Suprapubic skin (tissue), 4 donors: ENCODE data around the gene RGS12. TPM values are rescaled to one million over a fixed set of nuclear protein-coding genes. Genes with fewer than 3 reads are reported as not detected.

Experiments
- DNase-seq, 2 donors: peaks; one replicate each; pipeline ENCODE4 v3.0.0-alpha.2; 2019; ENCODE audit warnings: low spot score in 2 of 2
- H3K27ac ChIP-seq: fragments of 200-600 bp; sonication (generic); one replicate; pipeline ENCODE4 v1.5.1; 2019
- H3K27me3 ChIP-seq: fragments of 200-600 bp; sonication (generic); one replicate; pipeline ENCODE4 v1.5.1; 2019
- H3K36me3 ChIP-seq: fragments of 200-600 bp; sonication (generic); one replicate; pipeline ENCODE4 v1.5.1; 2019
- H3K4me1 ChIP-seq: fragments of 200-600 bp; sonication (generic); one replicate; pipeline ENCODE4 v1.5.1; 2019
- H3K4me3 ChIP-seq: fragments of 200-600 bp; sonication (generic); one replicate; pipeline ENCODE4 v1.5.1; 2019; ENCODE audit warnings: mild to moderate bottlenecking
- H3K9me3 ChIP-seq: fragments of 200-600 bp; sonication (generic); one replicate; pipeline ENCODE4 v1.5.1; 2019
- CTCF ChIP-seq, 2 donors: fragments of 200-600 bp in 1 of 2; fragments of 450-650 bp in 1 of 2; sonication (generic) in 1 of 2; IDR thresholded peaks; one replicate each; pipeline ENCODE4 v1.5.1; 2016 to 2019; ENCODE audit warnings: antibody characterized with exemption in 2 of 2, mild to moderate bottlenecking in 1 of 2, moderate library complexity in 1 of 2
- EP300 ChIP-seq: sonication (generic); formaldehyde crosslinking; IDR thresholded peaks from one replicate; pipeline ENCODE4 v1.6.1; 2017; ENCODE audit warnings: antibody characterized with exemption
- POLR2A ChIP-seq, 2 donors: fragments of 450-650 bp; IDR thresholded peaks; one replicate each; pipeline ENCODE4 v1.6.1; 2017; ENCODE audit warnings: antibody characterized with exemption in 2 of 2, mild to moderate bottlenecking in 2 of 2, moderate library complexity in 2 of 2
- POLR2AphosphoS5 ChIP-seq, 3 donors: sonication (generic); formaldehyde crosslinking; IDR thresholded peaks; one replicate each; pipeline ENCODE4 v1.6.1; 2017; ENCODE audit warnings: antibody characterized with exemption in 3 of 3
- WGBS: methylation state at CpG from one replicate; pipeline ENCODE4 v1.1.5; 2018; 5-methylcytosine and 5-hydroxymethylcytosine counted together
- total RNA-seq, 4 donors: library from RNA; depleted of rRNA; stranded (reverse); fragments of >200 nt; gene quantifications; one replicate each; pipeline ENCODE4 v1.1.0, GENCODE V29; 2016

RGS12 gene
- total RNA-seq, 4 donors from 2014 or later: 65.8 to 246 (median 118) TPM

GRCh38 chr4:3245676-3246075 is 47.1 kb upstream of the RGS12 start:
- H3K9me3 ChIP-seq: no peaks in the 10 kb centered on the region
- H3K27me3 ChIP-seq: no peaks in the 10 kb centered on the region
- DNase-seq: no peak
- WGBS: 83% methylated on average over 1 of the region's 6 CpGs
- no peak for TF ChIP-seq POLR2AphosphoS5 (IDR thresholded peaks at IDR 0.05)
- no peak for TF ChIP-seq EP300
- H3K27ac ChIP-seq: no peak overlapping the region
- no peaks in the 10 kb centered on the region for H3K4me1 ChIP-seq
- H3K36me3 ChIP-seq: peaks cover 11% of the 10 kb centered on the region
- no peak overlapping the region for H3K4me3 ChIP-seq

- H3K9me3 ChIP-seq: no peaks in the 10 kb centered on the region
- WGBS: 53% methylated on average over 3 of the region's 16 CpGs
These were observed 46.1 kb upstream of the RGS12 start for GRCh38 chr4:3246458-3247398.

GRCh38 chr4:3247399-3248177 is 45.2 kb upstream of the RGS12 start:
- Histone ChIP-seq H3K9me3 (no peaks in the 10 kb centered on the region), H3K27ac (no peak overlapping the region), H3K27me3 (no peaks in the 10 kb centered on the region), H3K36me3 (no peaks in the 10 kb centered on the region), H3K4me3 (no peak overlapping the region), H3K4me1 (no peaks in the 10 kb centered on the region)
- 100% methylated on average over 3 of the region's 21 CpGs for WGBS
- DNase-seq: no peak
- no peak for TF ChIP-seq POLR2AphosphoS5 (IDR thresholded peaks at IDR 0.05)
- no peak for TF ChIP-seq CTCF (IDR thresholded peaks at IDR 0.05)
- no peak for TF ChIP-seq EP300
- no peak for TF ChIP-seq POLR2A (IDR thresholded peaks at IDR 0.05)

More at GRCh38 chr4:3246458-3247398, 46.1 kb upstream of the RGS12 start:
- peaks cover under 1% of the 10 kb centered on the region for H3K36me3 ChIP-seq
- H3K4me3 ChIP-seq: no peak overlapping the region
- TF ChIP-seq POLR2AphosphoS5 (IDR thresholded peaks at IDR 0.05): no peak
- TF ChIP-seq CTCF (IDR thresholded peaks at IDR 0.05): no peak
- no peak for TF ChIP-seq POLR2A (IDR thresholded peaks at IDR 0.05)
- TF ChIP-seq EP300: no peak
- no peak overlapping the region for H3K27ac ChIP-seq
- no peaks in the 10 kb centered on the region for H3K4me1 ChIP-seq
- no peaks in the 10 kb centered on the region for H3K27me3 ChIP-seq
- DNase-seq: no peak

- Histone ChIP-seq H3K27me3 (no peaks in the 10 kb centered on the region), H3K9me3 (no peaks in the 10 kb centered on the region), H3K36me3 (no peaks in the 10 kb centered on the region), H3K4me3 (no peak overlapping the region), H3K4me1 (no peaks in the 10 kb centered on the region), H3K27ac (no peak overlapping the region)
- no peak for TF ChIP-seq POLR2A (IDR thresholded peaks at IDR 0.05)
- no peak for TF ChIP-seq POLR2AphosphoS5 (IDR thresholded peaks at IDR 0.05)
- TF ChIP-seq CTCF (IDR thresholded peaks at IDR 0.05): no peak
- no peak for TF ChIP-seq EP300
- no peak for DNase-seq
- WGBS: no CpG with 5 or more reads among the region's 14 CpGs
These were observed 44.7 kb upstream of the RGS12 start for GRCh38 chr4:3248178-3248480.

GRCh38 chr4:3248811-3249661 is 43.8 kb upstream of the RGS12 start, which contains the start of gene MSANTD1:
MSANTD1 (plus strand) TSS chr4:3249159; CDS start chr4:3249223, 64 bp downstream.
- TF ChIP-seq EP300: no peak
- 89% methylated on average over 69 of the region's 72 CpGs for WGBS
- H3K27ac ChIP-seq: no peak within 1 kb of the TSS
- H3K4me3 ChIP-seq: no peak within 1 kb of the TSS
- H3K4me1 ChIP-seq: no peaks in the 10 kb centered on the region
- H3K9me3 ChIP-seq: no peaks in the 10 kb centered on the region
- H3K27me3 ChIP-seq: no peaks in the 10 kb centered on the region
- no peak for DNase-seq
- H3K36me3 ChIP-seq: no peaks in the 10 kb centered on the region
